ENCODE measurements around the gene ING3.

GRCh38 chr7:120920591-120921274 lies 29.8 kb upstream of the ING3 start:
- TF ChIP-seq CTCF (IDR thresholded peaks at IDR 0.05), result no peak
- no peak for TF ChIP-seq POLR2A (IDR thresholded peaks at IDR 0.05)

All from heart left ventricle (tissue), 13 donors.